ENCODE data around the gene DNAJC30. TPM values are rescaled to one million over a fixed set of nuclear protein-coding genes. Genes with fewer than 3 reads are reported as not detected.

The DNAJC30 gene
- total and polyA plus RNA-seq, 12 donors, result 7.1 to 28.2 (median 14.9) TPM

DNA sequence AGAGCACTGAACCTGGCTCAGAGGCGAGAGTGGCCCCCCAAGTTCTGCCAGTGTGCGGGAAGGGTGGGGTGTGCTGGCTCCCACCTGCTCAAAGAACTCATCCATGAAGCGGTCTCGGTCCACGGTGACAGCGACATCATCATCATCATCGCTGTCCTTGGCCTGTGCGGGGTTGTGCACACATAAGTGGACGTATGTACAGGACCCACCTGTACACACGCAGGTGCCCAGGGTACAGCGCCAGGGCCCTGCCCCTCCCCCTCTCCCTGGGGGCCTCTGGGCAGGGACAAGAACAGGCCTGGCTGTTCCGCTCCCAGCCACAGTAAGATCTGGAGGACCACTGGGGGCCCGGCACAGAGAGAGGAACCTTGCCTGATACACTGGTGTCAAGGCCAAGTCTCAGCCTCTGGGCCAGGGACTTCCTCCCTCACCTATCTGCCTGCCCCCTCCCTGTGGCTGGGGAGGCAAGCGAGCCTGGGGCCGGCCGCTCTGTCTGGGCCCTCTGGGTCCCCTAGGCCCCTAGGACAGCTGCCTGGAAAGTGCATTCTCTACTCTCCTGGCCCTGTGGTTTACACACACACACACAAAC, 25.8 kb upstream of the DNAJC30 start:
- WGBS, 4 donors, result 88 to 96% (median 91%) methylated on average over 5 to 16 of the region's 16 CpGs
- Histone ChIP-seq H3K4me3 (no peak overlapping the region), H3K36me3 (replicated peaks in 1 of 2) (no peaks in the 10 kb centered on the region), H3K27ac (no peak overlapping the region), H3K4me1 (replicated peaks in 1 of 2) (no peaks in the 10 kb centered on the region), H3K27me3 (no peaks in the 10 kb centered on the region), H3K9me3 (replicated peaks in 1 of 3) (no peaks in the 10 kb centered on the region)
- intact Hi-C loops (cut with DNase I), result no loop called here
- TF ChIP-seq POLR2A (IDR thresholded peaks at IDR 0.05), result no peak
- TF ChIP-seq, protein P1, sequence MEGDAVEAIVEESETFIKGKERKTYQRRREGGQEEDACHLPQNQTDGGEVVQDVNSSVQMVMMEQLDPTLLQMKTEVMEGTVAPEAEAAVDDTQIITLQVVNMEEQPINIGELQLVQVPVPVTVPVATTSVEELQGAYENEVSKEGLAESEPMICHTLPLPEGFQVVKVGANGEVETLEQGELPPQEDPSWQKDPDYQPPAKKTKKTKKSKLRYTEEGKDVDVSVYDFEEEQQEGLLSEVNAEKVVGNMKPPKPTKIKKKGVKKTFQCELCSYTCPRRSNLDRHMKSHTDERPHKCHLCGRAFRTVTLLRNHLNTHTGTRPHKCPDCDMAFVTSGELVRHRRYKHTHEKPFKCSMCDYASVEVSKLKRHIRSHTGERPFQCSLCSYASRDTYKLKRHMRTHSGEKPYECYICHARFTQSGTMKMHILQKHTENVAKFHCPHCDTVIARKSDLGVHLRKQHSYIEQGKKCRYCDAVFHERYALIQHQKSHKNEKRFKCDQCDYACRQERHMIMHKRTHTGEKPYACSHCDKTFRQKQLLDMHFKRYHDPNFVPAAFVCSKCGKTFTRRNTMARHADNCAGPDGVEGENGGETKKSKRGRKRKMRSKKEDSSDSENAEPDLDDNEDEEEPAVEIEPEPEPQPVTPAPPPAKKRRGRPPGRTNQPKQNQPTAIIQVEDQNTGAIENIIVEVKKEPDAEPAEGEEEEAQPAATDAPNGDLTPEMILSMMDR (IDR thresholded peaks at IDR 0.05), result no peak
- DNase-seq, result no peak

DNA sequence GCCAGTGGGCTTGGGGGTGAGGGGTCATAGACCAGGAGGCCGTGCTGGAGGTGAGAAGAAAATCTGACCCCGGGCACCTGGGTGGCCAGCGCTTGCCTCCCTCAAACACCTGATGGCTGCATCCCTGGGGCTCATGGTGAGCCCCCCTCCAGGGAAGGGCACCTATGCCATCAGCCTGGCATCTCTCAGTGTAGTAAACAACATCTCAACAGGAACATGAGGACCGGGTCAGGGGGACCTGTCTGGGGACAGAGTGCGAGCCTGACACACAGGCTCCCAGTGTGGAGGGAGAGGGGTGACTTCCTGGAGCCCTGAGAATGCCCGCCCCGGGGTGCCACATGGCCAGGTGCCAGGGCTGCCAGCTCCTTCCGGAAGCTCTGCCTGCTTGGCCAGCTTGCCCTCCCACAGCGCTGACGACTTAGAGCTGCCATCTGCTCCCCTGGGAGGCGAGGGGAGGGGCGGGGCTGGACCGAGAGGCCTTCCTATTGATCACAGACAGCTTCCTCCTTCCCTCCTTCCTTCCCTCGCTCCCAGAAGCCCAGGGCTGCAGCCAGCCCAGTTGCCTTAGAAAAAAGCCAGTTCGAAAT, 23.9 kb upstream of the DNAJC30 start:
- H3K9me3 ChIP-seq (replicated peaks in 1 of 3), result no peaks in the 10 kb centered on the region
- no peak overlapping the region for H3K27ac ChIP-seq
- no peak overlapping the region for H3K4me3 ChIP-seq
- H3K27me3 ChIP-seq, result no peaks in the 10 kb centered on the region
- WGBS, 4 donors, result 68 to 81% (median 74%) methylated on average over 6 to 15 of the region's 15 CpGs
- peak in 2 of 7 donors; percentile 21 to 90 for DNase-seq
- intact Hi-C loops (cut with DNase I), result no loop called here
- TF ChIP-seq POLR2A (IDR thresholded peaks at IDR 0.05), result no peak
- TF ChIP-seq, protein P1 (IDR thresholded peaks at IDR 0.05), result no peak
- no peaks in the 10 kb centered on the region for H3K36me3 ChIP-seq (replicated peaks in 1 of 2)
- no peaks in the 10 kb centered on the region for H3K4me1 ChIP-seq (replicated peaks in 1 of 2)

DNA sequence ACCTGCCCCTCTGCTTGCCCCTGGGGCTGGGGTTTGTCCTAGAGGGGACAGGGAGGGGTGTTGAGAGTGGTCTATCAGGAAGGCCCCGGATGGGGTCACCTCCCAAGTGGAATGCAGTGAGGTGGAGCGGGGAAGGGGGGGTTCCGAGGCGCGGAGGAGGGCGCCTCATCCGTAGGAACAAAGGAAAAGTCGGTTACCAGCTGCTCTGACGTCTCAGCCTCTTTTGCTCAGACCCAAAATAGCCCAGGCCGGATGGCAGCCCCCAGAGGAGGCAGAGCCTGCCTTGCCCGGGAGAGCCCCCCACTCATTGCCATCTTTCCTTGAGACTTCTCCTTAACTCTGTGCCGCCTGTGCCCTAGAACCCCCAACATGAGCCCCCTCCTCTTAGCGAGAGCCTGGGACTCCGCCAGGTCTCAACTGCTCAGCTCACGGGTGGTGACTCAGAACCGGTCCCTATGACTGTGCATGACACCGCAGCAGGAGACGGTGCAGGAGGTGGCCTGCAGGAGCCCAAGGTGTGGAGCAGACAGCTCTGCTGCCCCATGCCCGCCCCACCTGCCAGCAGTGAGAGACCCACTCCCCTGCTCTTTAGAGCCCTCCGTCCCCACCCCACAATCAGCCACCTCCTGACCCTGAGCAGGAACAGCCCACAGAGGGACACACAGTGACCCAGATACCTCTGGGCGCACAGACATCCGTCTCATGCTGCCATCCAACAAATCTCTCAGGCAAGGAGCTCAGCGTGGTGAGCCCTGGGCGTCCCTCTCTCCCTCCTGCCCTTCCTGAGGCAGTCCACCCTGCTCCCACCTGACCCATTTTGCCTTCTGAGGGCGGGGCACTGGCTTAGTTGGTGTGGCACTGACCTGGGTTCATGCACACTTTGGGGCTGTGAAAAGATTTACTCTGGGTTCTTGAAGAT, 23.1 kb upstream of the DNAJC30 start:
- Histone ChIP-seq H3K27ac (no peak overlapping the region), H3K4me1 (replicated peaks in 1 of 2) (no peaks in the 10 kb centered on the region), H3K36me3 (replicated peaks in 1 of 2) (no peaks in the 10 kb centered on the region), H3K4me3 (no peak overlapping the region), H3K9me3 (replicated peaks in 1 of 3) (no peaks in the 10 kb centered on the region), H3K27me3 (no peaks in the 10 kb centered on the region)
- no peak for TF ChIP-seq POLR2A (IDR thresholded peaks at IDR 0.05)
- TF ChIP-seq, protein P1 (IDR thresholded peaks at IDR 0.05), result no peak
- 47 to 78% (median 73%) methylated on average over 18 to 25 of the region's 25 CpGs for WGBS, 4 donors
- intact Hi-C loops (cut with DNase I), result no loop called here
- peak in 1 of 7 donors; percentile 55 for DNase-seq

DNA sequence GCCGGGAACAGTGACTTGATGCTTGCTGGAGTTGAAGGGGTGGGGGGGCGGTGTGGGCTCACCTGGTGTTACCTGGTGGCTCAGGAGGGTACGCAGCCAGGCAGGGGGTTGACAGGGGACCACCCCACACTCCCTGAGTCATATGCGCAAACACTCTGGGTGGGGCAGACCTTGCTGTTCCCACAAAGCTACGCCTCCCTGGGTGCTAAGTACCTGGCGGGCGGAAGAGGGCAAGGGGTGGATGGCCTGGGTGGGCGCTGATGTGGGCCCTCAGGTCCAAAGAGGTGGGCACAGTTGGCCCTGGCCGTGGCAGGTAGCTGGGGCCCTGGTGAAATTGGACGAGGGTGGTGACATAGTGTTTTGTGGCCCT, 22.3 kb upstream of the DNAJC30 start:
- Histone ChIP-seq H3K27ac (no peak overlapping the region), H3K9me3 (replicated peaks in 1 of 3) (no peaks in the 10 kb centered on the region), H3K4me1 (replicated peaks in 1 of 2) (no peaks in the 10 kb centered on the region), H3K27me3 (no peaks in the 10 kb centered on the region), H3K4me3 (no peak overlapping the region), H3K36me3 (replicated peaks in 1 of 2) (no peaks in the 10 kb centered on the region)
- intact Hi-C loops (cut with DNase I), result no loop called here
- WGBS, 4 donors, result 89 to 96% (median 92%) methylated on average over 10 of the region's 10 CpGs
- TF ChIP-seq POLR2A (IDR thresholded peaks at IDR 0.05), result no peak
- TF ChIP-seq, protein P1 (IDR thresholded peaks at IDR 0.05), result no peak
- no peak for DNase-seq

Measured in adrenal gland (tissue), 12 donors.